Epithelial cell of esophagus (primary cell): Measurements from ENCODE around the gene GMPS.
A peak's percentile ranks its signal among the peaks of the same experiment; 100 is the strongest.
"Not testable (repeated sequence)": the region's sequence is repeated elsewhere in the genome, so short reads cannot be mapped to it uniquely, and the experiment has no call there.

Experiments used
- DNase-seq: peaks from one replicate; pipeline ENCODE4 v3.0.0; 2010; ENCODE audit warnings: low read depth
- H3K4me3 ChIP-seq: 2 replicates; pipeline ENCODE4 v1.5.1; 2011; ENCODE audit warnings: mild to moderate bottlenecking, low read length, control low read depth
- TF ChIP-seq, protein P1 (sequence below): IDR thresholded peaks from 2 replicates; pipeline ENCODE4 v1.5.1; 2011; ENCODE audit warnings: low read depth, mild to moderate bottlenecking, low read length, control low read depth, inconsistent platforms; ENCODE audit not compliant: insufficient read depth; ENCODE audit errors: missing control alignments

The GMPS gene

DNA sequence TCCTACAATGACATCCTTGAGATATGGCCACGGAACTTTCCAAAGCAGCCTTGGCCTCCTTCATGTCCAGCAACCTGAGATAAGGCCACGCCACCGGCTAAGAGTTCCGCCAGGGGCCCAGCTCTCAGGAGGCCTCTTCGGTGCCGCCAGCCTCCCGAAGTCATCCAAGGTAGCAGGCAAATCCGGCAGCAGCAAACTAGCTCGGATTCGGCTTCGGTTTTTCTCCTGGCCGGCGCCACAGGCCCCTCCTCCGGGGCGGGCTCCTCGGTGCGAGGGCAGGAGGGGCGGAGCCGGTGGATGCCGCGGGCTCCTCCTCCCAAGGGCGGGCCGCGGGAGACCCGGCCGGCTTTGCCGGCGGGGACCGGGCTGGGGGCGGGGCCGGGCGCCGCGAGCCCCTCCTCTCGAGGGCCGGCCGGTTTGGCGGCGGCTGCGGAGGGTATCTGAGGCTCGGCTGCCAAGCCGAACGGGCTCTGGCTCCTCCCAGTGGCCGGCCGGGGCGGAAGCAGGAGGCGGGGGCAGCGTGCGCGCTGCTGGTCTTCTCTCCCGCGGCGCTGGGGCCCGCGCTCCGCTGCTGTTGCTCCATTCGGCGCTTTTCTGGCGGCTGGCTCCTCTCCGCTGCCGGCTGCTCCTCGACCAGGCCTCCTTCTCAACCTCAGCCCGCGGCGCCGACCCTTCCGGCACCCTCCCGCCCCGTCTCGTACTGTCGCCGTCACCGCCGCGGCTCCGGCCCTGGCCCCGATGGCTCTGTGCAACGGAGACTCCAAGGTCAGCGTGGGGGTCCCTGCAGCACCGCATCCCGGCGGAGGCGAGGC, at the start of gene GMPS:
GMPS (plus strand) TSS at position 518 of the 812 bp plus-strand sequence; CDS start at position 739, 221 bp downstream.
- H3K4me3 ChIP-seq: peak within 1 kb of the TSS; percentile 78
- DNase-seq: peak; percentile 95
- TF ChIP-seq, protein P1, sequence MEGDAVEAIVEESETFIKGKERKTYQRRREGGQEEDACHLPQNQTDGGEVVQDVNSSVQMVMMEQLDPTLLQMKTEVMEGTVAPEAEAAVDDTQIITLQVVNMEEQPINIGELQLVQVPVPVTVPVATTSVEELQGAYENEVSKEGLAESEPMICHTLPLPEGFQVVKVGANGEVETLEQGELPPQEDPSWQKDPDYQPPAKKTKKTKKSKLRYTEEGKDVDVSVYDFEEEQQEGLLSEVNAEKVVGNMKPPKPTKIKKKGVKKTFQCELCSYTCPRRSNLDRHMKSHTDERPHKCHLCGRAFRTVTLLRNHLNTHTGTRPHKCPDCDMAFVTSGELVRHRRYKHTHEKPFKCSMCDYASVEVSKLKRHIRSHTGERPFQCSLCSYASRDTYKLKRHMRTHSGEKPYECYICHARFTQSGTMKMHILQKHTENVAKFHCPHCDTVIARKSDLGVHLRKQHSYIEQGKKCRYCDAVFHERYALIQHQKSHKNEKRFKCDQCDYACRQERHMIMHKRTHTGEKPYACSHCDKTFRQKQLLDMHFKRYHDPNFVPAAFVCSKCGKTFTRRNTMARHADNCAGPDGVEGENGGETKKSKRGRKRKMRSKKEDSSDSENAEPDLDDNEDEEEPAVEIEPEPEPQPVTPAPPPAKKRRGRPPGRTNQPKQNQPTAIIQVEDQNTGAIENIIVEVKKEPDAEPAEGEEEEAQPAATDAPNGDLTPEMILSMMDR: peak; percentile 36

DNA sequence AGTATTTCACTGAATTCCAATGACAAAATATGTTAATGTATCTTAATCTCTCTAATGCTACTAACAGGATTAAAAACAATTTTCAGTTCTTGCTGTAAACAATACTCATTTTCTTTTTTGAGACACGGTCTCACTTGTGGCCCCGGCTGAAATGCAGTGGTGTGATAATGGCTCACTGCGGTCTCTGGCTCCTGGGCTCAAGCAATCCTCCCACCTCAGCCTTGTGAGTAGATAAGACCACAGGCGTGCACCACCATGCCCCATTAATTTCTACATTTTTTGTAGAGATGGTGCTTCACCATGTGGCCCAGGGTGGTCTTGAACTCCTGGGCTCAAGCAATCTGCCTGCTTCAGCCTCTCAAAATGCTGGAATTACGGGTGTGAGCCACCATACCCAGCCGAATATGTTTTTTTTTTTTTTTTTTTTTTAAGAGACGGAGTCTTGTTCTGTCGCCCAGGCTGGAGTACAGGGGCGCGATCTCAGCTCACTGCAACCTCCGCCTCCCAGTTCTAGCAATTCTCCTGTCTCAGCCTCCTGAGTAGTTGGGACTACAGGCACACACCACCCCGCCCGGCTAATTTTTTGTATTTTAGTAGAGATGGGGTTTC, 41.9 kb upstream of the GMPS start:
- DNase-seq, H3K4me3 ChIP-seq: not testable (repeated sequence)

DNA sequence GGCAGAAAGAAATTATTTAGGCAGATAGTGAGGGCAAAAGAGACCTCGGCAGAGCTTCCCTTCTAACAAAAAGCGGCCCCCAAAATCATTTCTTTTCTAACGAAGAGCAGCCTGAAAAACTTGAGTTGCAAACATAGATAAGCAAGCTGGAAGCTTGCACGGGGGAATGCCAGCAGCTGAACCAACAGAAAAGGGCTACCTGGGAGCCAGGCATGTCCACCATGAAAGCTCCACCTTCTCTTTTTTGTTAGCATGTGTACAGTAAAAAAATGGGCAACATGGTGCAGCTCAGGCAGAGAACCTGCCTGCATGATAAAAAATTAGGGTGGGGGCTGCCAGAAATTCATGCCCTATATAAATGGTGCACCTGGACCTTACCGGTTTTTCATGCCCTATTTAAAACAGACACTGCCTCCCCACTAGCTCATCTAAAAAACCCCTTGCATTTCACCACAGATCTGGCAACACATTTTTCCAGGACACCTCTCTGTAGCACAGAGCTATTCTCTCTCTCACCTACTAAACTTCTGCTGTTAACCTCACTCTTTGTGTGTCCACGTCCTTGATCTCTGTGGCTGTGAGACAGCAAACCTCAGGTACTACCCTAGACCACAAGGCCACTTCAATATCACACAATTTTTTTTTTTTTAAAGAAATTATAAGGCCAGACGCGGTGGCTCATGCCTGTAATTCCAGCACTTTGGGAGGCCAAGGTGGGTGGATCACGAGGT, 34.9 kb upstream of the GMPS start:
- no peak for DNase-seq
- TF ChIP-seq, protein P1: no peak
- H3K4me3 ChIP-seq: no peak overlapping the region

DNA sequence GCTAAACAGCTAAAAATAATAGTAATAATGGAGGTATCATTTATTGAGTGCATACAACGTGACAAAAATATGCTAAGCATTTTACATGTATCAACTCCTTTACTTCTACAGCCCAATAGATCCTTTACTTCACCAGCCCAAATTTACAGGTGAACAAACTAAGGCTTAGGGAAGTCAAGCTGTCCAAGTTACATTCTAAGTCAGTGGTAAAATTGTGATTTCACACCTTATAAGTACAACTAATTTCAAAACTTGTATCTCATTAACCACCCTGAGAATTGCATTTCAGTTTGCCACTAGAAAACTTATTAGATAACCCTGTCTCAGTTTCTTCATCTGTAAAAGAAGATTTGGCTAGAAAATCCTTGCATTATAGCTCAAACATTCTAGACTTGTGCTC, 26.9 kb upstream of the GMPS start:
- TF ChIP-seq, protein P1: no peak
- H3K4me3 ChIP-seq: no peak overlapping the region
- no peak for DNase-seq

GRCh38 chr3:155846119-155846518, 24.3 kb upstream of the GMPS start:
- H3K4me3 ChIP-seq: no peak overlapping the region
- TF ChIP-seq, protein P1: no peak
- no peak for DNase-seq

- TF ChIP-seq, protein P1: no peak
- no peak for DNase-seq
- no peak overlapping the region for H3K4me3 ChIP-seq
These were observed 22.5 kb upstream of the GMPS start for GRCh38 chr3:155847993-155848392.

GRCh38 chr3:155849404-155849803, 21.0 kb upstream of the GMPS start:
- DNase-seq, H3K4me3 ChIP-seq: not testable (repeated sequence)
